Measurements from ENCODE around the gene APOA1.

DNA sequence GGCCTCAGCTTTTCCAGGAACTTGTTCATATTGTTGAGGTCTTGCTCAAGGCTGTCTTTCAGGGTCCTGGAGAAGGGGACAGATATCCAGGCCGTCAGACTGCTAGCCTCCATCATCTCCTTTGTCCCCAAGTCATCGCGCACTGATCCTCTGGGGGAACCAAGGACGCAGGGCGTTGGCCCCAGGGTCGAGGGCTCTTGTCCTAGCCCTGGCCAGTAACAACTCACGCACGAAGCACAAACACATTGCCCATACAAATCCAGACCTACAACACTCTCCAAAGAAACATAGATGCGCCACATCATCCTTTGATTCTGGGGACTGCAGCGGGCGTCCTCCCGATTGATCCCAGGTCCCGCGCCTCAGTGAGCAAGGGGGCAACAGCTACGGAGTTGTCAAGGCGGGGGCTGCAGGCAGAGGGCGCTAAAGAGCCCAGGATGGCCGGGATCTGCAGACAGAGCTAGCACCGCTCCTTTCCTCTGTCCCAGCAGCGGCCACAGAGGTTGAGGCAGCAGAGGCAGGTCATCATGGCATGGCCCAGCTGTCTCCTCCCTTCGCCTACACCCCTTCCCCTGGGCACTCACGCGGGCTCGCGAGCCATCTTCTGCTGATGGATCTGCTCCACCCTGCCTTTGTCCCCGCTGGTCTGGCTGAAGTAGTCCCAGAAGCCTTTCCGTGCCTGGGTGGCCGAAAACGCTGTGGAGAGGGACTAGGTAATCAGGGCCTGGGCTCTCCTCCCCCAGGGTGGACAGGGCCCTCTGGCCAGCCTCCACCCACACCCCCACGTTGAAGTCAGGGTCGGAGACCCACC is 46.2 kb downstream of the APOA1 start:
- TF ChIP-seq, protein P1, sequence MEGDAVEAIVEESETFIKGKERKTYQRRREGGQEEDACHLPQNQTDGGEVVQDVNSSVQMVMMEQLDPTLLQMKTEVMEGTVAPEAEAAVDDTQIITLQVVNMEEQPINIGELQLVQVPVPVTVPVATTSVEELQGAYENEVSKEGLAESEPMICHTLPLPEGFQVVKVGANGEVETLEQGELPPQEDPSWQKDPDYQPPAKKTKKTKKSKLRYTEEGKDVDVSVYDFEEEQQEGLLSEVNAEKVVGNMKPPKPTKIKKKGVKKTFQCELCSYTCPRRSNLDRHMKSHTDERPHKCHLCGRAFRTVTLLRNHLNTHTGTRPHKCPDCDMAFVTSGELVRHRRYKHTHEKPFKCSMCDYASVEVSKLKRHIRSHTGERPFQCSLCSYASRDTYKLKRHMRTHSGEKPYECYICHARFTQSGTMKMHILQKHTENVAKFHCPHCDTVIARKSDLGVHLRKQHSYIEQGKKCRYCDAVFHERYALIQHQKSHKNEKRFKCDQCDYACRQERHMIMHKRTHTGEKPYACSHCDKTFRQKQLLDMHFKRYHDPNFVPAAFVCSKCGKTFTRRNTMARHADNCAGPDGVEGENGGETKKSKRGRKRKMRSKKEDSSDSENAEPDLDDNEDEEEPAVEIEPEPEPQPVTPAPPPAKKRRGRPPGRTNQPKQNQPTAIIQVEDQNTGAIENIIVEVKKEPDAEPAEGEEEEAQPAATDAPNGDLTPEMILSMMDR (IDR thresholded peaks at IDR 0.05; ENCODE audit: insufficient read depth, low read length) = peak; percentile 70
- TF ChIP-seq, protein P2, sequence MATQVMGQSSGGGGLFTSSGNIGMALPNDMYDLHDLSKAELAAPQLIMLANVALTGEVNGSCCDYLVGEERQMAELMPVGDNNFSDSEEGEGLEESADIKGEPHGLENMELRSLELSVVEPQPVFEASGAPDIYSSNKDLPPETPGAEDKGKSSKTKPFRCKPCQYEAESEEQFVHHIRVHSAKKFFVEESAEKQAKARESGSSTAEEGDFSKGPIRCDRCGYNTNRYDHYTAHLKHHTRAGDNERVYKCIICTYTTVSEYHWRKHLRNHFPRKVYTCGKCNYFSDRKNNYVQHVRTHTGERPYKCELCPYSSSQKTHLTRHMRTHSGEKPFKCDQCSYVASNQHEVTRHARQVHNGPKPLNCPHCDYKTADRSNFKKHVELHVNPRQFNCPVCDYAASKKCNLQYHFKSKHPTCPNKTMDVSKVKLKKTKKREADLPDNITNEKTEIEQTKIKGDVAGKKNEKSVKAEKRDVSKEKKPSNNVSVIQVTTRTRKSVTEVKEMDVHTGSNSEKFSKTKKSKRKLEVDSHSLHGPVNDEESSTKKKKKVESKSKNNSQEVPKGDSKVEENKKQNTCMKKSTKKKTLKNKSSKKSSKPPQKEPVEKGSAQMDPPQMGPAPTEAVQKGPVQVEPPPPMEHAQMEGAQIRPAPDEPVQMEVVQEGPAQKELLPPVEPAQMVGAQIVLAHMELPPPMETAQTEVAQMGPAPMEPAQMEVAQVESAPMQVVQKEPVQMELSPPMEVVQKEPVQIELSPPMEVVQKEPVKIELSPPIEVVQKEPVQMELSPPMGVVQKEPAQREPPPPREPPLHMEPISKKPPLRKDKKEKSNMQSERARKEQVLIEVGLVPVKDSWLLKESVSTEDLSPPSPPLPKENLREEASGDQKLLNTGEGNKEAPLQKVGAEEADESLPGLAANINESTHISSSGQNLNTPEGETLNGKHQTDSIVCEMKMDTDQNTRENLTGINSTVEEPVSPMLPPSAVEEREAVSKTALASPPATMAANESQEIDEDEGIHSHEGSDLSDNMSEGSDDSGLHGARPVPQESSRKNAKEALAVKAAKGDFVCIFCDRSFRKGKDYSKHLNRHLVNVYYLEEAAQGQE (IDR thresholded peaks at IDR 0.05; ENCODE audit: insufficient replicate concordance, low read depth) = no peak
- no peak for TF ChIP-seq POLR2AphosphoS5 (IDR thresholded peaks at IDR 0.05; ENCODE audit: low read depth)
- TF ChIP-seq GABPA (IDR thresholded peaks at IDR 0.05; ENCODE audit: low read depth) = no peak
- TF ChIP-seq SPI1 (IDR thresholded peaks at IDR 0.05; ENCODE audit: borderline replicate concordance, low read depth) = no peak

Measured in HL-60 (cell line).